ENCODE data around the gene RNLS.

DNA sequence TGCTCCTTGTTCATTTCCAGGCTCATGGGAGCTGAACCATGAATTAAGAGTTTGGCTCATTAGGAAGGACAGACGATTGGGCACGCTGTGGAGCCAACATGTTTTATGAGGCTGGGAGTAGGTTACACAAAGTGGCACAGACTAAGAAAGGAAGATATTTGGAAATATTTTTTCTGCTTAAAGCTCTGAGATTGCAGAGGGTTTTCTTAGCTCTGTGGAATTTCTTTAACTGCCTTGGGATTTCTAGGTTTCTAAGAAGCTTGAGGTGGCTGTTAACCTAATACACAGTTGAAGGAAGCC lies 344.6 kb downstream of the RNLS start:
- no peak for TF ChIP-seq POLR2A (IDR thresholded peaks at IDR 0.05)
- TF ChIP-seq, protein P1, sequence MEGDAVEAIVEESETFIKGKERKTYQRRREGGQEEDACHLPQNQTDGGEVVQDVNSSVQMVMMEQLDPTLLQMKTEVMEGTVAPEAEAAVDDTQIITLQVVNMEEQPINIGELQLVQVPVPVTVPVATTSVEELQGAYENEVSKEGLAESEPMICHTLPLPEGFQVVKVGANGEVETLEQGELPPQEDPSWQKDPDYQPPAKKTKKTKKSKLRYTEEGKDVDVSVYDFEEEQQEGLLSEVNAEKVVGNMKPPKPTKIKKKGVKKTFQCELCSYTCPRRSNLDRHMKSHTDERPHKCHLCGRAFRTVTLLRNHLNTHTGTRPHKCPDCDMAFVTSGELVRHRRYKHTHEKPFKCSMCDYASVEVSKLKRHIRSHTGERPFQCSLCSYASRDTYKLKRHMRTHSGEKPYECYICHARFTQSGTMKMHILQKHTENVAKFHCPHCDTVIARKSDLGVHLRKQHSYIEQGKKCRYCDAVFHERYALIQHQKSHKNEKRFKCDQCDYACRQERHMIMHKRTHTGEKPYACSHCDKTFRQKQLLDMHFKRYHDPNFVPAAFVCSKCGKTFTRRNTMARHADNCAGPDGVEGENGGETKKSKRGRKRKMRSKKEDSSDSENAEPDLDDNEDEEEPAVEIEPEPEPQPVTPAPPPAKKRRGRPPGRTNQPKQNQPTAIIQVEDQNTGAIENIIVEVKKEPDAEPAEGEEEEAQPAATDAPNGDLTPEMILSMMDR (IDR thresholded peaks at IDR 0.05), result no peak
